SK-N-MC (cell line): Measurements from ENCODE around the gene DISC1.

Source experiments
- EZH2 ChIP-seq: fragments of 200-600 bp; sonication (generic); IDR thresholded peaks from one replicate; pipeline ENCODE4 v1.6.1; 2017; ENCODE audit warnings: antibody characterized with exemption
- FOXP2 ChIP-seq: optimal IDR thresholded peaks from 2 replicates; pipeline ENCODE3; 2011; ENCODE audit warnings: mild to moderate bottlenecking, moderate library complexity; ENCODE audit not compliant: insufficient read depth; ENCODE audit errors: extremely low read length, control extremely low read depth
- POLR2AphosphoS5 ChIP-seq: IDR thresholded peaks from 2 replicates; pipeline ENCODE4 v1.6.1; 2012; ENCODE audit warnings: mild to moderate bottlenecking, low read depth, low read length, borderline replicate concordance

DNA sequence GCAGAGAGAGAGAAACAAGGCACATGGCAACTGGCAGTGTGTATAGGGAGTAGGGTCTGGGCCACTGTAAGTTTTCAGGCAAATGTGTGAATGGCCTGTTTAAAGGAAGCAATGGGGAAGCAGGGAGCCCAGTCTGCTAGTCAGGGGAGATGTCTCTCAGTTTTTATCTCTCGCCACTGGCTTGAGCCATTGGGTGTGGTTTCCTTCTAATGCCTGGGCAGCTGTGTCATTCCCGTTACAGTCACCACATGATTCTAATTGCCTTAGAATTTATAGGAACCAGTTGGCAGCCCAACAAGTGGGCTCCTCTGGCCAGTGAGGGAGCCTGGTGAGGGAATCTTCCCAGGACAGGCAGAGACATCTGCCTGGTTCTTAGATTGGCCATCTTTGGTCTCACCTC lies 182.4 kb downstream of the DISC1 start:
- TF ChIP-seq POLR2AphosphoS5 (no peak), EZH2 (no peak), FOXP2 (no peak)
